ENCODE results near the gene GABRB3.

DNA sequence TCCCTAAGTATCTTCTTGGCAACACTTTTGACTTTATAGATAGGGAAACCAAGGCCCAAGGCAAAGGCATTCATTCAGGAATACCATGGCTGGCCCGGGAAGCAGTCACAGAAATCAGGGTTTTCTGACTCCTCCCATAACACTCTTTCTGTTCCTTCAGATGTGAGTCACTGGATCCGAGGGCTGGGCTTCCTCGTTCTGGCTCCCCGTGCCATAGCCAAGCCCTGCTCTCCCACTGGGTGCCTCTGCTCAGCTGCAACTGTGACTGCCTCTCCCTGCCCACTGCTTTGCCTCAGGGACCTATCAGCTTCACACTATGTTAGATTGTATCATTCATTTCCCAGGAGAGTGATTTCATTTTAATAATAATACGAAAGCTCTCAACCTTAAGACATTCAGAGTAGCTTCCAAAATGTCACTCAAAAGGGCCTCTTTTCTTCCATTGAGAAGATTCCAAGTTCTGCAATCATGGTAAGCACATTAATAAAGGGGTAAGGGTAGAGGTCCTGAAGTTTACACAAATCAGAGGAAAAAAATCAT, 50.2 kb downstream of the GABRB3 start:
- TF ChIP-seq POU6F1 (CRISPR knock-in tag; IDR thresholded peaks at IDR 0.05; ENCODE audit: borderline replicate concordance, low read depth) (no peak), CSDC2 (CRISPR knock-in tag; IDR thresholded peaks at IDR 0.05) (no peak), RARB (CRISPR knock-in tag; IDR thresholded peaks at IDR 0.05) (no peak), ARNTL (CRISPR knock-in tag; IDR thresholded peaks at IDR 0.05; ENCODE audit: borderline replicate concordance, low read depth) (no peak), ZNF565 (CRISPR knock-in tag; conservative IDR thresholded peaks at IDR 0.05; ENCODE audit: low read depth) (no peak), ZFP30 (CRISPR knock-in tag; IDR thresholded peaks at IDR 0.05) (no peak)

All from SK-N-SH treated with all-trans-retinoic acid at 6 μM for 48 hours (cell line).